HCT116 (cell line): ENCODE results near the gene C1QA. TPM values are rescaled to one million over a fixed set of nuclear protein-coding genes. Genes with fewer than 3 reads are reported as not detected.

Experiments used
- ATAC-seq: fragments of 200-7000 bp; cut with Tn5 transposase; 2 replicates; pipeline ENCODE4 v1.9.1; 2020; ENCODE audit warnings: mild to moderate bottlenecking, moderate library complexity
- BruUV-seq: library from RNA; stranded (reverse); fragments of 400-500 nt; replicated peaks from 2 replicates; lab custom pipeline; 2021; lab: Mats Ljungman, UMichigan
- CTCF ChIA-PET: fragments of 300-600 bp; sonication (Branson Sonifier 250); formaldehyde crosslinking; loops from one replicate; lab custom pipeline; 2021; ENCODE audit warnings: antibody characterized with exemption; lab: Charles Lee
- POLR2A ChIA-PET: fragments of 300-600, 350-600 bp; sonication (Branson Sonifier 250); formaldehyde crosslinking; loops from one replicate; lab custom pipeline; 2021; ENCODE audit warnings: antibody characterized with exemption; lab: Charles Lee
- RAD21 ChIA-PET, 2 experiments: fragments of 300-600 bp; sonication (Branson Sonifier 250); formaldehyde crosslinking; loops; one replicate each; lab custom pipeline; 2023; ENCODE audit warnings: low total read pairs in 2 of 2; ENCODE audit not compliant: uncharacterized antibody in 2 of 2, unreplicated experiment in 2 of 2, low non-redundant PET in 1 of 2; lab: Charles Lee
- DNase-seq: peaks from one replicate; pipeline ENCODE4 v3.0.0-alpha.2; 2010; ENCODE audit warnings: low read depth, low spot score
- H2AFZ ChIP-seq: fragments of 200-600 bp; shearing (Covaris generic), sonication (generic); 2 replicates; pipeline ENCODE4 v1.6.1; 2017; ENCODE audit warnings: low read depth, mixed run types, mixed read lengths, antibody characterized with exemption, low read length; ENCODE audit not compliant: poor library complexity, severe bottlenecking
- H3K27ac ChIP-seq: 2 replicates; pipeline ENCODE4 v1.5.1; 2012; ENCODE audit warnings: low read depth, low read length
- H3K27me3 ChIP-seq: fragments of 200-600 bp; sonication (generic); 2 replicates; pipeline ENCODE4 v1.6.1; 2016; ENCODE audit warnings: mixed run types, low read length, mixed read lengths; ENCODE audit not compliant: insufficient read depth
- H3K36me3 ChIP-seq, 2 experiments: fragments of 200-500 bp in 1 of 2; fragments of 200-600 bp in 1 of 2; sonication (Bioruptor generic) in 1 of 2; sonication (generic) in 1 of 2; 2 replicates each; pipeline versions ENCODE4 v1.5.1 to v1.6.1; 2014 to 2016; ENCODE audit warnings: low read length in 2 of 2, inconsistent platforms in 1 of 2, mixed read lengths in 1 of 2, mixed run types in 1 of 2; ENCODE audit not compliant: insufficient read depth in 2 of 2, control insufficient read depth in 1 of 2
- H3K4me1 ChIP-seq, 2 experiments: fragments of 200-600 bp in 1 of 2; sonication (generic) in 1 of 2; 2 replicates each; pipeline versions ENCODE4 v1.5.1 to v1.6.1; 2012 to 2017; ENCODE audit warnings: low read length in 2 of 2, inconsistent platforms in 1 of 2, mild to moderate bottlenecking in 1 of 2, mixed read lengths in 1 of 2, mixed run types in 1 of 2, moderate library complexity in 1 of 2; ENCODE audit not compliant: insufficient read depth in 2 of 2, control insufficient read depth in 1 of 2
- H3K4me2 ChIP-seq: fragments of 200-600 bp; sonication (generic); 2 replicates; pipeline ENCODE4 v1.6.1; 2017; ENCODE audit warnings: mixed run types, low read length, mixed read lengths
- H3K4me3 ChIP-seq, 2 experiments: fragments of 200-600 bp in 1 of 2; sonication (generic) in 1 of 2; replicated peaks in 1 of 2; 2 replicates each; pipeline ENCODE4 v1.5.1; 2011 to 2016; ENCODE audit warnings: low read length in 2 of 2, control low read depth in 1 of 2, low read depth in 1 of 2, mild to moderate bottlenecking in 1 of 2, mixed read lengths in 1 of 2, mixed run types in 1 of 2
- H3K79me2 ChIP-seq: fragments of 200-600 bp; sonication (generic); 2 replicates; pipeline ENCODE4 v1.6.1; 2017; ENCODE audit warnings: mild to moderate bottlenecking, mixed run types, low read length, moderate library complexity, mixed read lengths; ENCODE audit not compliant: insufficient read depth
- H3K9ac ChIP-seq: fragments of 200-600 bp; sonication (generic); 2 replicates; pipeline ENCODE4 v1.6.1; 2016; ENCODE audit warnings: low read length, mixed read lengths
- H3K9me2 ChIP-seq: fragments of 200-600 bp; sonication (generic), shearing (Covaris generic); 2 replicates; pipeline ENCODE4 v1.6.1; 2017; ENCODE audit warnings: mixed run types, mild to moderate bottlenecking, moderate library complexity; ENCODE audit not compliant: insufficient read depth
- H3K9me3 ChIP-seq, 2 experiments: fragments of 200-500 bp in 1 of 2; fragments of 200-600 bp in 1 of 2; sonication (Bioruptor generic) in 1 of 2; sonication (generic) in 1 of 2; 2 replicates each; pipeline ENCODE4 v1.6.1; 2014 to 2017; ENCODE audit warnings: low read length in 2 of 2, mixed read lengths in 2 of 2, inconsistent platforms in 1 of 2, low read depth in 1 of 2, mild to moderate bottlenecking in 1 of 2, mixed run types in 1 of 2, moderate library complexity in 1 of 2; ENCODE audit not compliant: control insufficient read depth in 1 of 2, insufficient read depth in 1 of 2
- H4K20me1 ChIP-seq: fragments of 200-600 bp; sonication (generic), shearing (Covaris generic); 2 replicates; pipeline ENCODE4 v1.6.1; 2017; ENCODE audit warnings: mixed run types, mild to moderate bottlenecking, moderate library complexity; ENCODE audit not compliant: insufficient read depth
- ATF3 ChIP-seq: IDR thresholded peaks from 2 replicates; pipeline ENCODE4 v1.6.1; 2012
- ELF1 ChIP-seq: IDR thresholded peaks from 2 replicates; pipeline ENCODE4 v1.6.1; 2012; ENCODE audit warnings: low read depth, borderline replicate concordance
- FOSL1 ChIP-seq: IDR thresholded peaks from 2 replicates; pipeline ENCODE4 v1.6.1; 2012; ENCODE audit warnings: low read depth
- JUND ChIP-seq: IDR thresholded peaks from 2 replicates; pipeline ENCODE4 v1.6.1; 2012
- RAD21 ChIP-seq: IDR thresholded peaks from 2 replicates; pipeline ENCODE4 v1.6.1; 2012; ENCODE audit warnings: low read depth, mild to moderate bottlenecking
- SP1 ChIP-seq: IDR thresholded peaks from 2 replicates; pipeline ENCODE4 v1.6.1; 2012; ENCODE audit warnings: low read depth
- TCF7L2 ChIP-seq: IDR thresholded peaks from 2 replicates; pipeline ENCODE4 v1.7.0; 2011; ENCODE audit warnings: borderline replicate concordance, inconsistent platforms; ENCODE audit not compliant: insufficient read depth, insufficient read length; ENCODE audit errors: extremely low read depth
- ZBTB33 ChIP-seq: IDR thresholded peaks from 2 replicates; pipeline ENCODE4 v1.6.1; 2011; ENCODE audit warnings: mild to moderate bottlenecking, low read length, moderate library complexity; ENCODE audit not compliant: insufficient replicate concordance; ENCODE audit errors: extremely low read depth
- ZFX ChIP-seq: fragments of 450-650 bp; IDR thresholded peaks from 2 replicates; pipeline ENCODE4 v1.6.1; 2017
- ZNF274 ChIP-seq: fragments of 200-500 bp; sonication (Bioruptor generic); IDR thresholded peaks from 2 replicates; pipeline ENCODE4 v1.6.1; 2014; ENCODE audit warnings: mild to moderate bottlenecking, low read depth, low read length, inconsistent platforms
- intact Hi-C: fragments of 100-400 bp; cut with micrococcal nuclease; formaldehyde crosslinking; loops from 2 replicates; pipeline ENCODE4 v1.10.0; 2022
- total RNA-seq: library from RNA; stranded (reverse); gene quantifications from one replicate; pipeline ENCODE4 v1.2.1, GENCODE V29; 2021; ENCODE audit not compliant: unreplicated experiment
- TF ChIP-seq, protein P1 (sequence below), 3 experiments: fragments of 200-600 bp in 1 of 3; sonication (generic) in 1 of 3; IDR thresholded peaks in 2 of 3; conservative IDR thresholded peaks in 1 of 3; 2 replicates each; pipeline ENCODE4 v1.5.1; 2012 to 2017; ENCODE audit warnings: low read depth in 2 of 3, low read length in 2 of 3, antibody characterized with exemption in 1 of 3, borderline replicate concordance in 1 of 3, control low read depth in 1 of 3, mild to moderate bottlenecking in 1 of 3, mixed read lengths in 1 of 3, mixed run types in 1 of 3, moderate library complexity in 1 of 3; ENCODE audit not compliant: insufficient read depth in 1 of 3
- TF ChIP-seq, protein P2 (sequence below): IDR thresholded peaks from 2 replicates; pipeline ENCODE4 v1.6.1; 2012

Gene C1QA
- total RNA-seq, 1 experiment from 2014 or later = 0.91 TPM

DNA sequence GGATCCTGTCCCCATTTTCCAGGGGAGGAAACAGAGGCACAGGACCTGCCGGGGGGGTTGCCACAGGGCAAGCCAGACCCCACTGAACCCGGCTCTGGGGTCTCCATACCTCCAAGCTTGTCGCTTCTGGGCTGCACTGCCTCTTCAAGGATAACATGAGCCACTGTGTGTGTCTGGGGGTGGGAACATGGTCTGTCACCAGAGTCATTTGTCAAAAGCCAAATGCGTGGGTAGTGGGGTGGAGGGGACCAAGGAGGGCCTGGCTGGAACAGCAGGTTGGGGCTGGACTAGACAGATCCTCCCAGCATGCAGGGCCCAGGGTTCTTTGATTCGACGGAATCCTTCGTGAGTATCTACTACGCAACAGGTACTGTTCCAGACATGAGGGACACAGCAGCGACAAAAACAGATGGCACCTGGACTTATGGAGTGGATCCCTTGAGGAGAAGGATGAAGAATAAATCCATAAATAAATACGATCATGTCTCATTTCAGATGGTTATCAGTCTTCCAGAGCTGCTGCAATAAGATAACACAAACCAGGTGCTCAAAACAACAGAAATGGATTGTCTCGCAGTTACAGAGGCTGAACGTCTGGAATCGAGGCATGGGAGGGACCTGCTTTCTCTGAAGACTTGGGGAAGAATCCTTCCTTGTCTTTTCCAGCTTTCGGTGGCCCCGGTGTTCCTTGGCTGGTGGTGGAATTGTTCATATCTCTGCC is 45.3 kb downstream of the C1QA start:
- Histone ChIP-seq H3K36me3 (no peaks in the 10 kb centered on the region), H3K27me3 (no peaks in the 10 kb centered on the region), H2AFZ (no peak overlapping the region), H3K4me3 (no peak overlapping the region), H3K9me2 (no peaks in the 10 kb centered on the region), H3K9me3 (no peaks in the 10 kb centered on the region), H3K79me2 (no peaks in the 10 kb centered on the region), H3K27ac (no peak overlapping the region), H3K4me1 (no peaks in the 10 kb centered on the region), H3K9ac (no peak overlapping the region), H4K20me1 (no peaks in the 10 kb centered on the region), H3K4me2 (no peak overlapping the region)
- intact Hi-C loops = no loop called here
- no peak for DNase-seq
- no peak for TF ChIP-seq ZBTB33
- ChIA-PET POLR2A (no interaction called here), CTCF (no interaction called here), RAD21 (no interaction called here)
- BruUV-seq = no TSS peak
- ATAC-seq = no peak

GRCh38 chr1:22683547-22683946 is 47.1 kb downstream of the C1QA start:
- POLR2A ChIA-PET = no interaction called here
- Histone ChIP-seq H2AFZ (no peak overlapping the region), H3K36me3 (no peaks in the 10 kb centered on the region), H3K27ac (no peak overlapping the region), H3K9me3 (no peaks in the 10 kb centered on the region), H3K9me2 (no peaks in the 10 kb centered on the region), H3K4me2 (no peak overlapping the region), H3K27me3 (no peaks in the 10 kb centered on the region), H4K20me1 (no peaks in the 10 kb centered on the region), H3K9ac (no peak overlapping the region), H3K4me3 (no peak overlapping the region), H3K79me2 (no peaks in the 10 kb centered on the region), H3K4me1 (peaks cover 0 to 2% of the 10 kb centered on the region in 2 experiments; a peak in 1 of 4 replicates)
- intact Hi-C loops = no loop called here
- BruUV-seq = no TSS peak
- DNase-seq (no peak), ATAC-seq (no peak)
- CTCF ChIA-PET = interaction anchor here (1.2 to 1.5 kb wide), 2 partner anchors 9 to 178 kb away, joined by 3 to 4 read pairs; no protein-coding TSS in a partner anchor
- RAD21 ChIA-PET = no interaction called here
- TF ChIP-seq ELF1 (no peak), SP1 (no peak), FOSL1 (no peak), ZNF274 (no peak), RAD21 (no peak), TCF7L2 (no peak), ZFX (no peak), ATF3 (no peak), ZBTB33 (no peak), JUND (no peak)
- TF ChIP-seq, protein P1, sequence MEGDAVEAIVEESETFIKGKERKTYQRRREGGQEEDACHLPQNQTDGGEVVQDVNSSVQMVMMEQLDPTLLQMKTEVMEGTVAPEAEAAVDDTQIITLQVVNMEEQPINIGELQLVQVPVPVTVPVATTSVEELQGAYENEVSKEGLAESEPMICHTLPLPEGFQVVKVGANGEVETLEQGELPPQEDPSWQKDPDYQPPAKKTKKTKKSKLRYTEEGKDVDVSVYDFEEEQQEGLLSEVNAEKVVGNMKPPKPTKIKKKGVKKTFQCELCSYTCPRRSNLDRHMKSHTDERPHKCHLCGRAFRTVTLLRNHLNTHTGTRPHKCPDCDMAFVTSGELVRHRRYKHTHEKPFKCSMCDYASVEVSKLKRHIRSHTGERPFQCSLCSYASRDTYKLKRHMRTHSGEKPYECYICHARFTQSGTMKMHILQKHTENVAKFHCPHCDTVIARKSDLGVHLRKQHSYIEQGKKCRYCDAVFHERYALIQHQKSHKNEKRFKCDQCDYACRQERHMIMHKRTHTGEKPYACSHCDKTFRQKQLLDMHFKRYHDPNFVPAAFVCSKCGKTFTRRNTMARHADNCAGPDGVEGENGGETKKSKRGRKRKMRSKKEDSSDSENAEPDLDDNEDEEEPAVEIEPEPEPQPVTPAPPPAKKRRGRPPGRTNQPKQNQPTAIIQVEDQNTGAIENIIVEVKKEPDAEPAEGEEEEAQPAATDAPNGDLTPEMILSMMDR (IDR thresholded peaks at IDR 0.05 in 2 of 3, conservative IDR thresholded peaks at IDR 0.05 in 1 of 3; ENCODE audit: borderline replicate concordance in 1 of 3, insufficient read depth in 1 of 3, low read depth in 2 of 3, low read length in 2 of 3) = no peak
- TF ChIP-seq, protein P2, sequence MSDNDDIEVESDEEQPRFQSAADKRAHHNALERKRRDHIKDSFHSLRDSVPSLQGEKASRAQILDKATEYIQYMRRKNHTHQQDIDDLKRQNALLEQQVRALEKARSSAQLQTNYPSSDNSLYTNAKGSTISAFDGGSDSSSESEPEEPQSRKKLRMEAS = no peak
